HEK293 (cell line): Measurements from ENCODE around the gene NUDT3.

Experiments
- CTCF ChIP-seq: fragments of 450-650 bp; formaldehyde crosslinking; IDR thresholded peaks from 2 replicates; pipeline ENCODE4 v1.5.1; 2016; ENCODE audit warnings: missing biosample characterization, missing genetic modification characterization
- INSM2 ChIP-seq: fragments of 450-650 bp; formaldehyde crosslinking; IDR thresholded peaks from 2 replicates; pipeline ENCODE4 v1.5.1; 2016; ENCODE audit warnings: missing biosample characterization, missing genetic modification characterization
- MEIS1 ChIP-seq: sonication (generic); formaldehyde crosslinking; IDR thresholded peaks from 2 replicates; pipeline ENCODE4 v1.8.1; 2022; ENCODE audit warnings: missing genetic modification reagents, mild to moderate bottlenecking, borderline replicate concordance
- ZBTB49 ChIP-seq: fragments of 450-650 bp; formaldehyde crosslinking; IDR thresholded peaks from 2 replicates; pipeline ENCODE4 v1.5.1; 2016; ENCODE audit warnings: missing biosample characterization, missing genetic modification characterization, low read depth
- ZNF24 ChIP-seq: fragments of 450-650 bp; formaldehyde crosslinking; IDR thresholded peaks from 2 replicates; pipeline ENCODE4 v1.5.1; 2016; ENCODE audit warnings: missing biosample characterization, missing genetic modification characterization
- ZNF530 ChIP-seq: fragments of 450-650 bp; formaldehyde crosslinking; IDR thresholded peaks from 2 replicates; pipeline ENCODE4 v1.5.1; 2016; ENCODE audit warnings: low read depth, missing biosample characterization, missing genetic modification characterization
- ZNF610 ChIP-seq: fragments of 450-650 bp; formaldehyde crosslinking; IDR thresholded peaks from 2 replicates; pipeline ENCODE4 v1.5.1; 2016; ENCODE audit warnings: missing biosample characterization, missing genetic modification characterization, borderline replicate concordance

DNA sequence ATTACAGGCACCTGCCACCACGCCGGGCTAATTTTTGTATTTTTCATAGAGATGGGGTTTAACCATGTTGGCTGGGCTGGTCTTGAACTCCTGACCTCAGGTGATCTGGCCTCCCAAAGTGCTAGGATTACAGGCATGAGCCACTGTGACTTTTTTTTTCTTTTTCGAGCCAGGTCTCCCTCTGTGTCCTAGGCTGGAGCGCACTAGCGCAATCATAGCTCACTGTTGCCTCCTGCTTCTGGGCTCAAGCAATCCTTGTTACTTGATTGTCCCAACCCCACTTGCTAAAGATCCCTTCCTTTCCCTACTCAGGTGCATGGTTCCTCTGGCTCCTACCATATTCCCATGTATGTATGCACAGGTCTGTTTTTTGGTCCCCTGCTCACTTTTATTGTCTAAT, 116.3 kb downstream of the NUDT3 start:
- no peak for TF ChIP-seq ZNF610
- no peak for TF ChIP-seq MEIS1 (CRISPR knock-in tag)
- no peak for TF ChIP-seq CTCF (tag by site-specific recombination)
- TF ChIP-seq ZBTB49: no peak
- no peak for TF ChIP-seq ZNF530 (tag by site-specific recombination)
- TF ChIP-seq INSM2 (tag by site-specific recombination): no peak
- no peak for TF ChIP-seq ZNF24 (tag by site-specific recombination)
